ENCODE measurements around the gene DENND1B. TPM values are rescaled to one million over a fixed set of nuclear protein-coding genes. Genes with fewer than 3 reads are reported as not detected.
"Not testable (repeated sequence)": the region's sequence is repeated elsewhere in the genome, so short reads cannot be mapped to it uniquely, and the experiment has no call there.

The DENND1B gene
- total RNA-seq, 1 donor from 2014 or later: 19.2 TPM

DNA sequence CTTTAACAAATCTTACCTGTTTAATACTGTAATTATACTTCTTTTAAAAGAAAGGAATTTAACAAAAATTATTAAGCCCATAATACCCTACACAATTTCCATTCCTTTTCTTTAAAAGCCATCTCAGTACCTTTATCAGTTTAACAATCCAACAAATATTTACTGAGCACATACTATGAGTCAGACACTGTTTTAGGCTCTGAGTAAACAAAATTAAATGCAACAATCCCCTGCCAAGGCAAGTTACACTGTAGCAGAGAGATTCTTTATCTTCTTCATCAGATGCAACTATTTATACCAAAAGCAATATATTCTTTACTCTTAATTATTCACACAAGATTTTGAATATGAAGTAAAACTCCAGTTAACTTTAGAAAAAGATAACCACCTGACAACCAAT lies 12.0 kb downstream of the DENND1B start:
- intact Hi-C loops (cut with micrococcal nuclease): loop anchor here (5.0 kb wide), 1 partner anchor 36 kb away; no protein-coding TSS in a partner anchor
- no peak overlapping the region for H3K27ac Mint-ChIP-seq
- no peaks in the 10 kb centered on the region for H3K9me3 Mint-ChIP-seq
- peaks cover 7% of the 10 kb centered on the region for H3K36me3 Mint-ChIP-seq (ENCODE audit: low read depth)
- no peak for ATAC-seq (ENCODE audit: low read depth)
- ChIA-PET POLR2A (no interaction called here), CTCF (no interaction called here)
- H3K4me1 Mint-ChIP-seq: peaks cover 20% of the 10 kb centered on the region
- no peak for DNase-seq
- TF ChIP-seq, protein P1, sequence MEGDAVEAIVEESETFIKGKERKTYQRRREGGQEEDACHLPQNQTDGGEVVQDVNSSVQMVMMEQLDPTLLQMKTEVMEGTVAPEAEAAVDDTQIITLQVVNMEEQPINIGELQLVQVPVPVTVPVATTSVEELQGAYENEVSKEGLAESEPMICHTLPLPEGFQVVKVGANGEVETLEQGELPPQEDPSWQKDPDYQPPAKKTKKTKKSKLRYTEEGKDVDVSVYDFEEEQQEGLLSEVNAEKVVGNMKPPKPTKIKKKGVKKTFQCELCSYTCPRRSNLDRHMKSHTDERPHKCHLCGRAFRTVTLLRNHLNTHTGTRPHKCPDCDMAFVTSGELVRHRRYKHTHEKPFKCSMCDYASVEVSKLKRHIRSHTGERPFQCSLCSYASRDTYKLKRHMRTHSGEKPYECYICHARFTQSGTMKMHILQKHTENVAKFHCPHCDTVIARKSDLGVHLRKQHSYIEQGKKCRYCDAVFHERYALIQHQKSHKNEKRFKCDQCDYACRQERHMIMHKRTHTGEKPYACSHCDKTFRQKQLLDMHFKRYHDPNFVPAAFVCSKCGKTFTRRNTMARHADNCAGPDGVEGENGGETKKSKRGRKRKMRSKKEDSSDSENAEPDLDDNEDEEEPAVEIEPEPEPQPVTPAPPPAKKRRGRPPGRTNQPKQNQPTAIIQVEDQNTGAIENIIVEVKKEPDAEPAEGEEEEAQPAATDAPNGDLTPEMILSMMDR (IDR thresholded peaks at IDR 0.05): no peak
- H3K27me3 Mint-ChIP-seq: no peaks in the 10 kb centered on the region
- no peak overlapping the region for H3K4me3 Mint-ChIP-seq

DNA sequence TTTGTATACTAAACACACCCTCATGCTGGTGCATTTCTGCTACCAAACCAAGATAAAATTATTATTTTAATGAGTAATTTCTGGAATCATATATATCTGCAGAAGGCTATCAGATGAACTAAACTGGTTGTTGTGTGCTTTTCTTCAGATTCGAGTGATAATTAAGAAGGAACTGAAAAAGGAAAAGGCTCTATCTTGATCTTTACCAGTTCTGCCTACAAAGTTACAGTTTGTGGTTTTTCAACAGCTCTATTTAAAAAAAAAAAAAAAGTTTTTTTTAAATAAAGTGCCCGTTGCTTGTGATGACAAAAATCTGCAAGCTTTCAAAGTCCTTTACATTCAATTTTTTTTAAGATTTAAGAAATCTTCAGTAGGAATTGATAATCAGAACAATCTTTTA lies 13.6 kb downstream of the DENND1B start:
- POLR2A ChIA-PET: interaction anchor here (0.9 to 1.6 kb wide), 2 partner anchors 10 to 14 kb away, joined by 7 to 12 read pairs; partner anchors contain the start of gene DENND1B
- intact Hi-C loops (cut with micrococcal nuclease): loop anchor here (1.0 to 5.0 kb wide), 2 partner anchors 14 to 34 kb away; partner anchors contain the start of gene DENND1B
- Mint-ChIP-seq H3K4me1 (peaks cover 18% of the 10 kb centered on the region), H3K4me3 (peak overlapping the region; percentile 45), H3K27me3 (no peaks in the 10 kb centered on the region), H3K27ac (no peak overlapping the region), H3K9me3 (no peaks in the 10 kb centered on the region), H3K36me3 (ENCODE audit: low read depth) (no peaks in the 10 kb centered on the region)
- ATAC-seq (ENCODE audit: low read depth) (peak; percentile 67), DNase-seq (no peak)
- TF ChIP-seq, protein P1 (IDR thresholded peaks at IDR 0.05): no peak
- CTCF ChIA-PET: no interaction called here

DNA sequence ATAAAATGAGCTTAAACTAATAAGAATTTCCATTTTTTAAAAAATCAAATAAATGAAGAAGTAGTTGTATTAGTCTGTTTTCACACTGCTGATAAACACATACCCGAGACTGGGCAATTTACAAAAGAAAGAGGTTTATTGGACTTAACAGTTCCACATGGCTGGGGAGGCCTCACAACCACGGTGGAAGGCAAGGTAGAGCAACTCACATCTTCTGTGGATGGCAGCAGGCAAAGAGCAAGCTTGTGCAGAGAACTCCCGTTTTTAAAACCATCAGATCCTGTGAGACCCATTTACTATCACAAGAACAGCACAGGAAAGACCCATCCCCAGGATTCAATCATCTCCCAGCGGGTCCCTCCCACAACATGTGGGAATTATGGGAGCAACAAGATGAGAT lies 19.7 kb downstream of the DENND1B start:
- CTCF ChIA-PET; H3K9me3 Mint-ChIP-seq; H3K4me1 Mint-ChIP-seq; ATAC-seq (ENCODE audit: low read depth); H3K27ac Mint-ChIP-seq; H3K27me3 Mint-ChIP-seq; POLR2A ChIA-PET; intact Hi-C loops (cut with micrococcal nuclease); DNase-seq; H3K4me3 Mint-ChIP-seq: not testable (repeated sequence)
- H3K36me3 Mint-ChIP-seq (ENCODE audit: low read depth): peaks cover 14% of the 10 kb centered on the region

DNA sequence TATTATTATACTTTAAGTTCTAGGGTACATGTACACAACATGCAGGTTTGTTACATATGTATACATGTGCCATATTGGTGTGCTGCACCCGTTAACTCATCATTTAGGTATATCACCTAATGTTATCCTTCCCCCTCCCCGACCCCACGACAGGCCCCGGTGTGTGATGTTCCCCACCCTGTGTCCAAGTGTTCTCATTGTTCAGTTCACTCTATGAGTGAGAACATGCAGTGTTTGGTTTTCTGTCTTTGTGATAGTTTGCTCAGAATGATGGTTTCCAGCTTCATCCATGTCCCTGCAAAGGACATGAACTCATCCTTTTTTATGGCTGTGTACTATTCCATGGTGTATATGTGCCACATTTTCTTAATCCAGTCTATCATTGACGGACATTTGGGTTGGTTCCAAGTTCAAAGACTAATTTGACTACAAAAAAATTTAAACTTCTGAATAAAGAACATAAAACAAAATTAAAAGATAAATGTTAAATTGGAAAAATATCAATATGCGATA lies 22.6 kb downstream of the DENND1B start:
- intact Hi-C loops (cut with micrococcal nuclease); POLR2A ChIA-PET: not testable (repeated sequence)

DNA sequence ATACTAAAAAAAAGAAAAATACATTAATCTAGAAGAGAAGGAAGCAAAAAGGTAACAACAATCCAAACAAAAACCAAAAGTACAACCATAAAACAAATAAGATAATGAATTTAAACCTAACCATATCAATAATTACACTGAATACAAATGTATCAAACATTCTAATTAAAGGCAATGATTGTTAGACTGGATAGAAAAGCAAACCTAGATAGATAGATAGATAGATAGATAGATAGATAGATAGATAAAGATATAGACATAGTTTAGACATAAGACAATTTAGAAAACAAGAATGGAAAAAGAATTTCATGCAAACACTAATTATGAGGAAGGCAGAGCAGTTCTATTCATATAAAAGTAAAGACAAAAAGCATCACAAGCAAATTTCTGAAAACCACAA lies 24.9 kb downstream of the DENND1B start:
- ATAC-seq (ENCODE audit: low read depth) (no peak), DNase-seq (no peak)
- Mint-ChIP-seq H3K9me3 (peaks cover 3% of the 10 kb centered on the region), H3K4me1 (peaks cover 16% of the 10 kb centered on the region), H3K27me3 (no peaks in the 10 kb centered on the region), H3K27ac (no peak overlapping the region), H3K36me3 (ENCODE audit: low read depth) (peaks cover 22% of the 10 kb centered on the region), H3K4me3 (no peak overlapping the region)
- TF ChIP-seq, protein P1 (IDR thresholded peaks at IDR 0.05): no peak
- intact Hi-C loops (cut with micrococcal nuclease): no loop called here
- POLR2A ChIA-PET: no interaction called here
- CTCF ChIA-PET: no interaction called here

More for the DNA sequence above, 22.6 kb downstream of the DENND1B start:
- H3K4me1 Mint-ChIP-seq; H3K4me3 Mint-ChIP-seq; H3K9me3 Mint-ChIP-seq; ATAC-seq (ENCODE audit: low read depth); DNase-seq; CTCF ChIA-PET; H3K27me3 Mint-ChIP-seq; H3K27ac Mint-ChIP-seq: not testable (repeated sequence)
- H3K36me3 Mint-ChIP-seq (ENCODE audit: low read depth): peaks cover 18% of the 10 kb centered on the region

DNA sequence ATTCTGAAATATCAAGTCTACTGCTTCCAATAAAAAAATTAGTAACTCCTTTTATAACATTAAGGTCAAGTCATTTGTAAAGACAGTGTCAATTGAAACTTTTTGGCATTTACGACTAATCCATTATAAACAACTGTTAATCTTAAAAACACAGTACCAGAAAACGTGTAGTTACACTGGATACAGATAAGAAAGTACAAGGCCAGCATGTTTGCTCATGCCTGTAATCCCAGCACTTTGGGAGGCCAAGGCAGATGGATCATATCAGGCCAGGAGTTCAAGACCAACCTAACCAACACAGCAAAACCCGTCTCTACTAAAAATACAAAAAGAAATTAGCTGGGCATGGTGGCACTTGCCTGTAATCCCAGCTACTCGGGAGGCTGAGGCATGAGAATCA lies 29.4 kb downstream of the DENND1B start:
- no peaks in the 10 kb centered on the region for H3K27me3 Mint-ChIP-seq
- ChIA-PET CTCF (no interaction called here), POLR2A (no interaction called here)
- H3K27ac Mint-ChIP-seq: no peak overlapping the region
- DNase-seq: no peak
- peaks cover 14% of the 10 kb centered on the region for H3K36me3 Mint-ChIP-seq (ENCODE audit: low read depth)
- peaks cover 33% of the 10 kb centered on the region for H3K4me1 Mint-ChIP-seq
- no peak overlapping the region for H3K4me3 Mint-ChIP-seq
- intact Hi-C loops (cut with micrococcal nuclease): loop anchor here (2.0 kb wide), 1 partner anchor 15 kb away; no protein-coding TSS in a partner anchor
- ATAC-seq (ENCODE audit: low read depth): no peak
- H3K9me3 Mint-ChIP-seq: no peaks in the 10 kb centered on the region
- TF ChIP-seq, protein P1 (IDR thresholded peaks at IDR 0.05): no peak
